HL-60 (cell line): ENCODE data around the gene TACC2.

Experiments
- DNase-seq, 2 experiments: peaks; one replicate each; pipeline ENCODE4 v3.0.0-alpha.2; 2010 to 2020; ENCODE audit warnings: low read depth in 1 of 2, low spot score in 1 of 2
- H3K27ac ChIP-seq: fragments of 250-450 bp; sonication (Bioruptor Pico); replicated peaks from 2 replicates; pipeline ENCODE4 v1.5.1; 2020; ENCODE audit warnings: mild to moderate bottlenecking, moderate library complexity
- H3K27me3 ChIP-seq: fragments of 250-450 bp; sonication (Bioruptor Pico); 2 replicates; pipeline ENCODE4 v1.5.1; 2021; ENCODE audit warnings: mild to moderate bottlenecking, moderate library complexity; ENCODE audit not compliant: insufficient read depth, poor library complexity, severe bottlenecking
- H3K4me3 ChIP-seq: replicated peaks from 2 replicates; pipeline ENCODE4 v1.5.1; 2011; ENCODE audit warnings: mild to moderate bottlenecking, control low read depth, low read length; ENCODE audit not compliant: insufficient read depth
- CTCF ChIP-seq: IDR thresholded peaks from one replicate; pipeline ENCODE4 v1.5.1; 2011; ENCODE audit warnings: low read length, control low read depth, inconsistent platforms; ENCODE audit not compliant: insufficient read depth
- GABPA ChIP-seq: IDR thresholded peaks from 2 replicates; pipeline ENCODE4 v1.6.1; 2012; ENCODE audit warnings: low read depth
- POLR2AphosphoS5 ChIP-seq: IDR thresholded peaks from 2 replicates; pipeline ENCODE4 v1.6.1; 2012; ENCODE audit warnings: low read depth
- REST ChIP-seq: IDR thresholded peaks from 2 replicates; pipeline ENCODE4 v1.6.1; 2012; ENCODE audit warnings: low read depth; ENCODE audit not compliant: insufficient replicate concordance
- SPI1 ChIP-seq: IDR thresholded peaks from 2 replicates; pipeline ENCODE4 v1.6.1; 2012; ENCODE audit warnings: low read depth, mild to moderate bottlenecking, borderline replicate concordance

Gene TACC2

GRCh38 chr10:122290833-122291532 is 302.0 kb downstream of the TACC2 start:
- DNase-seq, result no peak
- peaks cover 7% of the 10 kb centered on the region for H3K27me3 ChIP-seq
- no peak for TF ChIP-seq GABPA
- no peak for TF ChIP-seq REST
- TF ChIP-seq CTCF, result no peak
- TF ChIP-seq POLR2AphosphoS5, result no peak
- TF ChIP-seq SPI1, result no peak

GRCh38 chr10:122291739-122292138 is 302.8 kb downstream of the TACC2 start:
- H3K27me3 ChIP-seq, result peaks cover 7% of the 10 kb centered on the region
- DNase-seq, result no peak
- no peak overlapping the region for H3K4me3 ChIP-seq
- H3K27ac ChIP-seq, result no peak overlapping the region
- TF ChIP-seq SPI1 (no peak), CTCF (no peak), REST (no peak), POLR2AphosphoS5 (no peak), GABPA (no peak)

More at GRCh38 chr10:122290833-122291532, 302.0 kb downstream of the TACC2 start:
- Histone ChIP-seq H3K4me3 (no peak overlapping the region), H3K27ac (no peak overlapping the region)

GRCh38 chr10:122292376-122292775 is 303.4 kb downstream of the TACC2 start:
- no peak overlapping the region for H3K4me3 ChIP-seq
- H3K27me3 ChIP-seq, result peaks cover 7% of the 10 kb centered on the region
- no peak for DNase-seq
- no peak overlapping the region for H3K27ac ChIP-seq
- TF ChIP-seq POLR2AphosphoS5 (no peak), REST (no peak), SPI1 (no peak), CTCF (no peak), GABPA (no peak)
